IMR-90 (cell line): ENCODE data around the gene KIF18B. TPM values are rescaled to one million over a fixed set of nuclear protein-coding genes. Genes with fewer than 3 reads are reported as not detected.

Experiments
- ATAC-seq: fragments of 200-7000 bp; cut with Tn5 transposase; 2 replicates; pipeline ENCODE4 v1.9.1; 2020; ENCODE audit warnings: low read depth, mild to moderate bottlenecking, moderate library complexity
- BruUV-seq: library from RNA; stranded (reverse); fragments of 400-500 nt; replicated peaks from 2 replicates; lab custom pipeline; 2021; lab: Mats Ljungman, UMichigan
- CTCF ChIA-PET: fragments of 300-600 bp; formaldehyde crosslinking; extraction: SDS; loops from one replicate; lab custom pipeline; 2021; ENCODE audit warnings: antibody characterized with exemption; lab: Yijun Ruan, JAX
- POLR2A ChIA-PET: fragments of 300-600 bp; sonication (Branson Sonifier 250); formaldehyde crosslinking; loops from one replicate; lab custom pipeline; 2022; ENCODE audit warnings: antibody characterized with exemption; ENCODE audit not compliant: unreplicated experiment; lab: Charles Lee
- DNase-seq: peaks from one replicate; pipeline ENCODE4 v3.0.0; 2013
- H2AFZ ChIP-seq: replicated peaks from 2 replicates; pipeline ENCODE3; 2013; ENCODE audit warnings: low read length, mild to moderate bottlenecking; ENCODE audit not compliant: poor library complexity
- H2AK5ac ChIP-seq: 2 replicates; pipeline ENCODE4 v1.6.1; 2013; ENCODE audit warnings: low read depth, low read length, inconsistent platforms
- H2AK9ac ChIP-seq: replicated peaks from 2 replicates; pipeline ENCODE3; 2013; ENCODE audit warnings: mild to moderate bottlenecking, low read depth, low read length, moderate library complexity; ENCODE audit not compliant: poor library complexity
- H2BK120ac ChIP-seq: 2 replicates; pipeline ENCODE4 v1.6.1; 2013; ENCODE audit warnings: low read depth, low read length, inconsistent platforms
- H2BK15ac ChIP-seq: 3 replicates; pipeline ENCODE4 v1.6.1; 2013; ENCODE audit warnings: low read depth, low read length, inconsistent platforms
- H2BK20ac ChIP-seq: 2 replicates; pipeline ENCODE4 v1.6.1; 2013; ENCODE audit warnings: low read depth, mild to moderate bottlenecking, inconsistent platforms, low read length, moderate library complexity
- H2BK5ac ChIP-seq: 2 replicates; pipeline ENCODE4 v1.6.1; 2013; ENCODE audit warnings: mild to moderate bottlenecking, low read depth, low read length, inconsistent platforms; ENCODE audit not compliant: poor library complexity, severe bottlenecking
- H3K14ac ChIP-seq: replicated peaks from 2 replicates; pipeline ENCODE4 v1.6.1; 2013; ENCODE audit warnings: low read depth, low read length, inconsistent platforms
- H3K18ac ChIP-seq: 2 replicates; pipeline ENCODE4 v1.6.1; 2013; ENCODE audit warnings: low read depth, low read length, control low read depth
- H3K23ac ChIP-seq: 2 replicates; pipeline ENCODE4 v1.6.1; 2013; ENCODE audit warnings: low read depth, low read length, inconsistent platforms
- H3K27ac ChIP-seq: 2 replicates; pipeline ENCODE4 v1.5.1; 2013; ENCODE audit warnings: mild to moderate bottlenecking, control low read depth, low read length; ENCODE audit not compliant: insufficient read depth
- H3K27me3 ChIP-seq: 2 replicates; pipeline ENCODE4 v1.6.1; 2013; ENCODE audit warnings: low read length; ENCODE audit not compliant: control insufficient read depth, insufficient read depth
- H3K36me3 ChIP-seq: 2 replicates; pipeline ENCODE4 v1.6.1; 2013; ENCODE audit warnings: low read length, mixed read lengths; ENCODE audit not compliant: control insufficient read depth, insufficient read depth
- H3K4ac ChIP-seq: 2 replicates; pipeline ENCODE4 v1.6.1; 2013; ENCODE audit warnings: low read depth, low read length, inconsistent platforms
- H3K4me1 ChIP-seq: 2 replicates; pipeline ENCODE4 v1.6.1; 2013; ENCODE audit warnings: low read length, mixed read lengths; ENCODE audit not compliant: control insufficient read depth, insufficient read depth
- H3K4me2 ChIP-seq: 2 replicates; pipeline ENCODE4 v1.6.1; 2013; ENCODE audit warnings: low read depth, mild to moderate bottlenecking, control low read depth, low read length, moderate library complexity
- H3K4me3 ChIP-seq: 2 replicates; pipeline ENCODE4 v1.5.1; 2013; ENCODE audit warnings: low read depth, mild to moderate bottlenecking, control low read depth, low read length, moderate library complexity; ENCODE audit not compliant: insufficient read depth
- H3K56ac ChIP-seq: 2 replicates; pipeline ENCODE4 v1.6.1; 2013; ENCODE audit warnings: low read length, inconsistent platforms; ENCODE audit not compliant: insufficient read depth; ENCODE audit errors: extremely low read depth
- H3K79me1 ChIP-seq, 2 experiments: 2 replicates each; pipeline ENCODE4 v1.6.1; 2013; ENCODE audit warnings: low read length in 2 of 2, inconsistent platforms in 1 of 2, low read depth in 1 of 2
- H3K9ac ChIP-seq: 2 replicates; pipeline ENCODE4 v1.6.1; 2013; ENCODE audit warnings: low read depth, low read length, control low read depth
- H3K9me1 ChIP-seq: 2 replicates; pipeline ENCODE4 v1.6.1; 2013; ENCODE audit warnings: low read length, inconsistent platforms; ENCODE audit not compliant: insufficient read depth
- H3K9me3 ChIP-seq: 2 replicates; pipeline ENCODE4 v1.6.1; 2013; ENCODE audit warnings: low read length; ENCODE audit not compliant: control insufficient read depth, insufficient read depth
- H4K20me1 ChIP-seq: 2 replicates; pipeline ENCODE4 v1.6.1; 2013; ENCODE audit warnings: low read length, inconsistent platforms; ENCODE audit not compliant: insufficient read depth
- H4K5ac ChIP-seq: 2 replicates; pipeline ENCODE4 v1.6.1; 2013; ENCODE audit warnings: mild to moderate bottlenecking, low read depth, low read length, control low read depth
- H4K8ac ChIP-seq, 2 experiments: 2 replicates each; pipeline ENCODE4 v1.6.1; 2013; ENCODE audit warnings: low read depth in 2 of 2, low read length in 2 of 2, control low read depth in 1 of 2, inconsistent platforms in 1 of 2
- H4K91ac ChIP-seq: 2 replicates; pipeline ENCODE4 v1.6.1; 2013; ENCODE audit warnings: low read depth, low read length, inconsistent platforms; ENCODE audit not compliant: insufficient read depth
- CEBPB ChIP-seq: IDR thresholded peaks from 2 replicates; pipeline ENCODE4 v1.6.1; 2012; ENCODE audit warnings: low read depth, low read length, improper control_type of control experiment
- CHD1 ChIP-seq: IDR thresholded peaks from 2 replicates; pipeline ENCODE4 v1.6.1; 2012; ENCODE audit warnings: low read depth, low read length, improper control_type of control experiment
- CTCF ChIP-seq: conservative IDR thresholded peaks from 2 replicates; pipeline ENCODE4 v1.5.1; 2012; ENCODE audit warnings: mild to moderate bottlenecking, low read depth, low read length, improper control_type of control experiment
- ELK1 ChIP-seq: fragments of 150-350 bp; IDR thresholded peaks from 2 replicates; pipeline ENCODE4 v1.6.1; 2016; ENCODE audit warnings: low read depth, mild to moderate bottlenecking, low read length, moderate library complexity, borderline replicate concordance
- FOS ChIP-seq: fragments of 150-350 bp; IDR thresholded peaks from 2 replicates; pipeline ENCODE4 v1.6.1; 2016; ENCODE audit warnings: low read depth, low read length
- MAFK ChIP-seq: IDR thresholded peaks from 2 replicates; pipeline ENCODE4 v1.6.1; 2012; ENCODE audit warnings: low read depth, low read length, improper control_type of control experiment
- MAZ ChIP-seq: IDR thresholded peaks from 2 replicates; pipeline ENCODE4 v1.6.1; 2012; ENCODE audit warnings: low read depth, mild to moderate bottlenecking, low read length, improper control_type of control experiment, moderate library complexity, borderline replicate concordance
- MXI1 ChIP-seq: IDR thresholded peaks from 2 replicates; pipeline ENCODE4 v1.6.1; 2012; ENCODE audit warnings: low read depth, mild to moderate bottlenecking, low read length, moderate library complexity, borderline replicate concordance
- NFE2L2 ChIP-seq: fragments of 150-350 bp; IDR thresholded peaks from 2 replicates; pipeline ENCODE4 v1.6.1; 2016; ENCODE audit warnings: low read depth, mild to moderate bottlenecking, low read length
- POLR2A ChIP-seq: IDR thresholded peaks from 2 replicates; pipeline ENCODE4 v1.6.1; 2012; ENCODE audit warnings: mild to moderate bottlenecking, low read depth, low read length
- RAD21 ChIP-seq: IDR thresholded peaks from 2 replicates; pipeline ENCODE4 v1.6.1; 2012; ENCODE audit warnings: low read length, improper control_type of control experiment
- RFX5 ChIP-seq: IDR thresholded peaks from 2 replicates; pipeline ENCODE4 v1.8.0; 2012; ENCODE audit warnings: low read depth, mild to moderate bottlenecking, low read length, moderate library complexity
- USF2 ChIP-seq: fragments of 150-350 bp; IDR thresholded peaks from 2 replicates; pipeline ENCODE4 v1.6.1; 2017; ENCODE audit warnings: mild to moderate bottlenecking, antibody characterized with exemption, low read length, low read depth
- WGBS, 2 experiments: methylation state at CpG; one replicate each; pipeline versions ENCODE4 v1.1.5 to v1.1.7; 2013; ENCODE audit warnings: missing lambda C conversion rate in 2 of 2; ENCODE audit not compliant: insufficient read length in 1 of 2; ENCODE audit errors: extremely low coverage in 2 of 2; 5-methylcytosine and 5-hydroxymethylcytosine counted together
- dilution Hi-C: fragments of 300-500 bp; cut with HindIII; formaldehyde crosslinking; loops from one replicate; pipeline ENCODE4 v1.14.3; 2018; ENCODE audit warnings: low sequenced_read_pairs; ENCODE audit not compliant: unreplicated experiment
- in situ Hi-C: fragments of 300-500 bp; cut with MboI; formaldehyde crosslinking; loops from 3 replicates; pipeline ENCODE4 v1.14.3; 2019; ENCODE audit warnings: low sequenced_read_pairs, inconsistent platforms, mixed read lengths
- intact Hi-C: fragments of 100-400 bp; cut with micrococcal nuclease; formaldehyde crosslinking; loops from 2 replicates; pipeline ENCODE4 v1.10.0; 2022
- polyA plus RNA-seq, 3 experiments: library from polyadenylated mRNA; depleted of rRNA; stranded (reverse); fragments of >200 nt; gene quantifications; 2 replicates each; pipeline ENCODE4 v1.2.3, GENCODE V29; 2012; ENCODE audit warnings: low replicate concordance in 1 of 3
- total RNA-seq: library from RNA; depleted of rRNA; stranded (reverse); fragments of >200 nt; gene quantifications from 2 replicates; pipeline ENCODE4 v1.2.3, GENCODE V29; 2012

KIF18B gene
- total and polyA plus RNA-seq, 2 of the 4 experiments (the other 2 are of a cell fraction), result 1.3 to 16.0 TPM

- Histone ChIP-seq H3K4ac (no peak overlapping the region), H4K8ac (peak overlapping the region in 1 of 2 experiments; percentile 52; a peak in 1 of 4 replicates), H4K20me1 (no peaks in the 10 kb centered on the region; the same call in 1 of the 2 replicates), H3K4me1 (peaks cover 11% of the 10 kb centered on the region), H3K36me3 (no peaks in the 10 kb centered on the region), H3K79me1 (peaks cover 0 to 5% of the 10 kb centered on the region in 2 experiments; a peak in 2 of 4 replicates), H2BK5ac (no peak overlapping the region), H3K14ac (no peak overlapping the region), H4K91ac (no peak overlapping the region), H2BK15ac (peak overlapping the region; percentile 3; the same call in 1 of the 3 replicates), H2AK9ac (peak overlapping the region; percentile 29), H2AFZ (peak overlapping the region; percentile 79), H3K56ac (no peak overlapping the region), H3K9me1 (peaks cover 19% of the 10 kb centered on the region), H3K27ac (no peak overlapping the region), H3K18ac (no peak overlapping the region), H3K23ac (no peak overlapping the region), H3K9me3 (no peaks in the 10 kb centered on the region), H3K27me3 (peaks cover 9% of the 10 kb centered on the region; the same call in 1 of the 2 replicates), H2BK20ac (no peak overlapping the region), H2AK5ac (peak overlapping the region; percentile 89), H2BK120ac (0 out of 2 replicates have a peak overlapping the region, but pooled peaks have one; percentile 9), H3K9ac (no peak overlapping the region), H3K4me3 (no peak overlapping the region), H4K5ac (no peak overlapping the region; the same call in 1 of the 2 replicates), H3K4me2 (no peak overlapping the region)
- BruUV-seq, result no TSS peak
- intact Hi-C loops (no loop called here), dilution Hi-C loops (no loop called here), in situ Hi-C loops (loop anchor here (5.0 kb wide), 1 partner anchor 101 kb away; no protein-coding TSS in a partner anchor)
- 17% methylated on average over 17 of the region's 56 CpGs; no CpG with 5 or more reads in 1 of the 2 experiments for WGBS, 2 experiments
- CTCF ChIA-PET, result interaction anchor here (1.1 kb wide), 1 partner anchor 108 kb away, joined by 3 read pairs; no protein-coding TSS in a partner anchor
- DNase-seq (peak; percentile 24), ATAC-seq (peak; percentile 42)
- POLR2A ChIA-PET, result interaction anchor here (0.6 kb wide), 1 partner anchor 38 kb away, joined by 3 read pairs; no protein-coding TSS in a partner anchor
- TF ChIP-seq CTCF, result peak; percentile 47
- TF ChIP-seq ELK1, result no peak
- TF ChIP-seq RFX5, result no peak
- TF ChIP-seq CHD1, result no peak
- no peak for TF ChIP-seq MAZ
- no peak for TF ChIP-seq FOS
- TF ChIP-seq USF2, result no peak
- 0 out of 2 replicates have a peak, but pooled peaks have one; percentile 14 for TF ChIP-seq RAD21
- no peak for TF ChIP-seq MXI1
- TF ChIP-seq MAFK, result no peak
- no peak for TF ChIP-seq POLR2A
- TF ChIP-seq NFE2L2, result no peak
- TF ChIP-seq CEBPB, result no peak
Observed at GRCh38 chr17:44911133-44912001, 36.2 kb downstream of the KIF18B start.
